K562 (cell line): ENCODE data around the gene SDHAF1. TPM values are rescaled to one million over a fixed set of nuclear protein-coding genes. Genes with fewer than 3 reads are reported as not detected.

Source experiments
- BRF1 ChIP-seq: IDR thresholded peaks from 3 replicates; pipeline ENCODE4 v1.6.1; 2011; ENCODE audit warnings: borderline replicate concordance, mild to moderate bottlenecking; ENCODE audit not compliant: insufficient read length; ENCODE audit errors: extremely low read depth
- CBFB ChIP-seq: sonication (generic); formaldehyde crosslinking; IDR thresholded peaks from 2 replicates; pipeline ENCODE4 v1.4.0; 2020; ENCODE audit warnings: mild to moderate bottlenecking, missing genetic modification reagents
- CBX5 ChIP-seq: IDR thresholded peaks from 2 replicates; pipeline ENCODE4 v1.6.1; 2014; ENCODE audit warnings: low read depth, borderline replicate concordance
- CEBPB ChIP-seq: fragments of 450-650 bp; IDR thresholded peaks from 2 replicates; pipeline ENCODE4 v1.6.1; 2016; ENCODE audit warnings: missing genetic modification characterization, missing compliant biosample characterization
- CEBPG ChIP-seq, 3 experiments: fragments of 200-800 bp in 1 of 3; sonication (Bioruptor generic) in 1 of 3; sonication (generic) in 1 of 3; formaldehyde crosslinking in 1 of 3; IDR thresholded peaks in 2 of 3; conservative IDR thresholded peaks in 1 of 3; 2 replicates each; pipeline versions ENCODE4 v1.6.1 to v1.8.0; 2016 to 2022; ENCODE audit warnings: missing compliant biosample characterization in 2 of 3, missing genetic modification characterization in 2 of 3, mild to moderate bottlenecking in 1 of 3, missing genetic modification reagents in 1 of 3
- CREM ChIP-seq: IDR thresholded peaks from 2 replicates; pipeline ENCODE4 v1.6.1; 2014; ENCODE audit warnings: antibody characterized with exemption, low read depth
- DIDO1 ChIP-seq: fragments of 450-650 bp; IDR thresholded peaks from 2 replicates; pipeline ENCODE4 v1.6.1; 2016; ENCODE audit warnings: low read depth, missing biosample characterization, missing genetic modification characterization
- FIP1L1 ChIP-seq: fragments of 200-400 bp; formaldehyde crosslinking; IDR thresholded peaks from 2 replicates; pipeline ENCODE4 v1.6.1; 2018; ENCODE audit warnings: mild to moderate bottlenecking, low read depth, low read length; ENCODE audit not compliant: poor library complexity, severe bottlenecking
- FOSL1 ChIP-seq: fragments of 200-800 bp; sonication (Bioruptor generic); conservative IDR thresholded peaks from 2 replicates; pipeline ENCODE4 v1.6.1; 2016; ENCODE audit warnings: missing genetic modification characterization, missing compliant biosample characterization
- HIVEP1 ChIP-seq: fragments of 250-450 bp; sonication (Bioruptor Pico); IDR thresholded peaks from 2 replicates; pipeline ENCODE4 v1.4.0; 2020; ENCODE audit warnings: mild to moderate bottlenecking
- MEF2D ChIP-seq: conservative IDR thresholded peaks from 2 replicates; pipeline ENCODE4 v1.6.1; 2016; ENCODE audit warnings: low read depth, missing genetic modification characterization, missing compliant biosample characterization
- NRF1 ChIP-seq, 2 experiments: fragments of 450-650 bp; IDR thresholded peaks in 1 of 2; conservative IDR thresholded peaks in 1 of 2; 2 replicates each; pipeline ENCODE4 v1.6.1; 2014; ENCODE audit warnings: mild to moderate bottlenecking in 2 of 2
- POLR2B ChIP-seq: fragments of 450-650 bp; IDR thresholded peaks from 2 replicates; pipeline ENCODE4 v1.6.1; 2018; ENCODE audit warnings: low read depth; ENCODE audit not compliant: partially characterized antibody
- PTBP1 ChIP-seq: fragments of 200-400 bp; formaldehyde crosslinking; IDR thresholded peaks from 2 replicates; pipeline ENCODE4 v1.6.1; 2017; ENCODE audit warnings: low read depth, low read length
- RBM34 ChIP-seq: fragments of 200-400 bp; formaldehyde crosslinking; IDR thresholded peaks from 2 replicates; pipeline ENCODE4 v1.6.1; 2018; ENCODE audit warnings: low read length, borderline replicate concordance; ENCODE audit not compliant: insufficient read depth
- SIN3B ChIP-seq: fragments of 450-650 bp; IDR thresholded peaks from 2 replicates; pipeline ENCODE4 v1.6.1; 2017; ENCODE audit warnings: low read depth, mild to moderate bottlenecking, moderate library complexity
- YY1 ChIP-seq, 3 experiments: IDR thresholded peaks; 2 replicates each; pipeline ENCODE4 v1.6.1; 2011; ENCODE audit warnings: low read length in 2 of 3, mild to moderate bottlenecking in 2 of 3, moderate library complexity in 2 of 3, borderline replicate concordance in 1 of 3, control low read depth in 1 of 3, low read depth in 1 of 3; ENCODE audit not compliant: insufficient read depth in 3 of 3, insufficient replicate concordance in 2 of 3, control insufficient read depth in 1 of 3, insufficient read length in 1 of 3; ENCODE audit errors: extremely low read depth in 1 of 3
- ZNF121 ChIP-seq: sonication (generic); formaldehyde crosslinking; conservative IDR thresholded peaks from 2 replicates; pipeline ENCODE4 v1.8.0; 2022; ENCODE audit warnings: missing genetic modification reagents
- ZNF140 ChIP-seq: fragments of 250-450 bp; sonication (Bioruptor Pico); IDR thresholded peaks from 2 replicates; pipeline ENCODE4 v1.8.0; 2021; ENCODE audit warnings: moderate library complexity, mild to moderate bottlenecking, inconsistent platforms
- polyA plus RNA-seq, 8 experiments: library from polyadenylated mRNA; depleted of rRNA in 4 of 8; stranded (reverse) in 5 of 8; unstranded in 3 of 8; fragments of >200 nt; fragmentation: Nextera tagmentation in 2 of 8; fragmentation: Illumina TruSeq in 1 of 8; extraction: Ambion mirVana in 2 of 8; extraction: Trizol in 1 of 8; gene quantifications; 2 replicates each; pipeline versions ENCODE4 v1.2.1 to v1.2.3, GENCODE V29; 2011 to 2014; ENCODE audit warnings: inconsistent platforms in 1 of 8, missing spikeins in 1 of 8
- total RNA-seq, 7 experiments: library from RNA; depleted of rRNA in 6 of 7; stranded (reverse); fragments of >200 nt in 6 of 7; fragmentation: Illumina TruSeq in 2 of 7; extraction: Trizol in 2 of 7; gene quantifications; 2 replicates each; pipeline versions ENCODE4 v1.2.1 to v1.2.3, GENCODE V29; 2011 to 2021; ENCODE audit warnings: low replicate concordance in 1 of 7
- TF ChIP-seq, protein P1 (sequence below): fragments of 450-650 bp; formaldehyde crosslinking; IDR thresholded peaks from 2 replicates; pipeline ENCODE4 v1.4.0; 2020; ENCODE audit warnings: mild to moderate bottlenecking
- TF ChIP-seq, protein P2 (sequence below): fragments of 450-650 bp; IDR thresholded peaks from 2 replicates; pipeline ENCODE4 v1.6.1; 2016; ENCODE audit warnings: antibody characterized with exemption

The SDHAF1 gene
- total and polyA plus RNA-seq, 9 of the 15 experiments (the other 6 are each of a cell fraction or from before 2014, with no cell fraction given), result 0.42 to 55.7 (median 18.8) TPM

DNA sequence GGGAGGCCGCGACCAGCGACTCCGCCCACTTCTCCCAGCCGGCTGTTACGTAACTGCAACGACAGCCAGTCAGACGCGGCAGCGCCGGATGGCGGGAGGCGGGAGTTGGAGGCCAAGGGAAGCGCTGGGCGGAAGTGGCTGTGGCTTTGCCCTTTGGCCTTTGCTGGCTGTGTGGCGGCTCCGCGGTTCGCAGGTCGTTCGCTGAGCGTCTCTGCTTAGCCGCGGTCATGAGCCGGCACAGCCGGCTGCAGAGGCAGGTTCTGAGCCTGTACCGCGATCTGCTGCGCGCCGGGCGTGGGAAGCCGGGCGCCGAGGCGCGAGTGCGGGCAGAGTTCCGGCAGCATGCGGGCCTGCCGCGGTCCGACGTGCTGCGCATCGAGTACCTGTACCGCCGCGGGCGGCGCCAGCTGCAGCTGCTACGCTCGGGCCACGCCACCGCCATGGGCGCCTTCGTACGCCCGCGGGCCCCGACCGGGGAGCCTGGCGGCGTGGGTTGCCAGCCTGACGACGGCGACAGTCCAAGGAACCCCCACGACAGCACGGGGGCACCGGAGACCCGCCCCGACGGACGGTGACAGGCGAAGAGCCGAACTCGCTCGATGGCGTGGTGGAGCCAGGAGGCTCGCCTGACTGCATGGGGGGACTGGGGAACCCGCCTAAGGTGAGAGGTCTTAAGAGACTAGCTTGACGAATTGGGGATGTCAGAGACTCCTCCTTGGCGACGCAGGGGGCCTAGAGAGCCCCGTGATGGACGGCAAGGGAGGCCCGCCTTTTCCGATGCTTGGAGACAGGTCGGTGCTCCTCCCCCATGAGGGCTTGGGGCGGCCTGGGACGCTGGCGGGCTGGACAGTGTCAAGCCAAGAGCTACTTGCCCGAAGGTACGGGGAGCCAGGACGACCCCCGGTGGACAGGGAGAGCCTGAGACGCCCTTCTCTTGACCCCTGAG lies at the start of gene SDHAF1 (continued):
- TF ChIP-seq, protein P1, sequence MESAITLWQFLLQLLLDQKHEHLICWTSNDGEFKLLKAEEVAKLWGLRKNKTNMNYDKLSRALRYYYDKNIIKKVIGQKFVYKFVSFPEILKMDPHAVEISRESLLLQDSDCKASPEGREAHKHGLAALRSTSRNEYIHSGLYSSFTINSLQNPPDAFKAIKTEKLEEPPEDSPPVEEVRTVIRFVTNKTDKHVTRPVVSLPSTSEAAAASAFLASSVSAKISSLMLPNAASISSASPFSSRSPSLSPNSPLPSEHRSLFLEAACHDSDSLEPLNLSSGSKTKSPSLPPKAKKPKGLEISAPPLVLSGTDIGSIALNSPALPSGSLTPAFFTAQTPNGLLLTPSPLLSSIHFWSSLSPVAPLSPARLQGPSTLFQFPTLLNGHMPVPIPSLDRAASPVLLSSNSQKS, result no peak
- peak; percentile 94 for TF ChIP-seq CREM
- TF ChIP-seq FOSL1 (tag), result 0 out of 2 replicates have a peak, but pooled peaks have one; percentile 21
- TF ChIP-seq CEBPG (CRISPR knock-in tag; IDR thresholded peaks at IDR 0.05), result peak; percentile 94
- peak; percentile 91 to 92 for TF ChIP-seq CEBPG (tag; conservative IDR thresholded peaks at IDR 0.05 in 1 of 2, IDR thresholded peaks at IDR 0.05 in 1 of 2)
- TF ChIP-seq PTBP1, result 0 out of 2 replicates have a peak, but pooled peaks have one; percentile 38
- no peak; the same call in 1 of the 2 replicates for TF ChIP-seq CBFB
- no peak for TF ChIP-seq CBX5
- peak; percentile 81 for TF ChIP-seq FIP1L1
- TF ChIP-seq BRF1, result no peak
- TF ChIP-seq SIN3B, result peak; percentile 77; the same call in 1 of the 2 replicates
- peak; percentile 69 for TF ChIP-seq POLR2B
- TF ChIP-seq YY1 (IDR thresholded peaks at IDR 0.05; ENCODE audit: borderline replicate concordance in 1 of 3, control insufficient read depth in 1 of 3, extremely low read depth in 1 of 3, insufficient read depth in 3 of 3, insufficient read length in 1 of 3, insufficient replicate concordance in 2 of 3, low read depth in 1 of 3, low read length in 2 of 3), result peak; percentile 6 to 19 (median 15)
- TF ChIP-seq RBM34, result peak; percentile 65; the same call in 1 of the 2 replicates
- TF ChIP-seq HIVEP1 (CRISPR knock-in tag), result no peak
- TF ChIP-seq, protein P2, sequence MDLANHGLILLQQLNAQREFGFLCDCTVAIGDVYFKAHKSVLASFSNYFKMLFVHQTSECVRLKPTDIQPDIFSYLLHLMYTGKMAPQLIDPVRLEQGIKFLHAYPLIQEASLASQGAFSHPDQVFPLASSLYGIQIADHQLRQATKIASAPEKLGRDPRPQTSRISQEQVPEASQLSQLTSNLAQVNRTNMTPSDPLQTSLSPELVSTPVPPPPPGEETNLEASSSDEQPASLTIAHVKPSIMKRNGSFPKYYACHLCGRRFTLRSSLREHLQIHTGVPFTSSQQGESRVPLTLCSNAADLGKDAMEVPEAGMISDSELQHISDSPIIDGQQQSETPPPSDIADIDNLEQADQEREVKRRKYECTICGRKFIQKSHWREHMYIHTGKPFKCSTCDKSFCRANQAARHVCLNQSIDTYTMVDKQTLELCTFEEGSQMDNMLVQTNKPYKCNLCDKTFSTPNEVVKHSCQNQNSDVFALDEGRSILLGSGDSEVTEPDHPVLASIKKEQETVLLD, result peak; percentile 2; the same call in 1 of the 2 replicates
- TF ChIP-seq DIDO1 (tag), result peak; percentile 30; the same call in 1 of the 2 replicates
- TF ChIP-seq ZNF140 (CRISPR knock-in tag), result no peak
- TF ChIP-seq ZNF121 (CRISPR knock-in tag), result no peak
- peak; percentile 95 for TF ChIP-seq CEBPB (tag)
- no peak for TF ChIP-seq MEF2D (tag)
- TF ChIP-seq NRF1 (conservative IDR thresholded peaks at IDR 0.05 in 1 of 2, IDR thresholded peaks at IDR 0.05 in 1 of 2), result peak; percentile 80 to 83
